ENCODE results near the gene SNX2. TPM values are rescaled to one million over a fixed set of nuclear protein-coding genes. Genes with fewer than 3 reads are reported as not detected.

SNX2 gene
- total RNA-seq, 1 experiment from 2014 or later, result 123 TPM

- Mint-ChIP-seq H3K27ac (ENCODE audit: unreplicated experiment) (peak overlapping the region; percentile 2), H3K9me3 (ENCODE audit: unreplicated experiment) (peaks cover 18% of the 10 kb centered on the region)
Observed at GRCh38 chr5:122773619-122774018, 1.3 kb upstream of the SNX2 start.

GRCh38 chr5:122774519-122774860, 390 bp upstream of the SNX2 start:
- Histone ChIP-seq H3K27me3 (replicated peaks; ENCODE audit: control insufficient read depth, insufficient read depth, low read length) (no peaks in the 10 kb centered on the region), H3K9me3 (no peaks in the 10 kb centered on the region), H3K4me3 (ENCODE audit: low read depth, low read length) (peak overlapping the region; percentile 94), H3K36me3 (ENCODE audit: control insufficient read depth, insufficient read depth, low read length) (no peaks in the 10 kb centered on the region), H3K4me1 (peaks cover 50% of the 10 kb centered on the region)
- intact Hi-C loops (cut with micrococcal nuclease; ENCODE audit: unreplicated experiment), result loop anchor here (1.0 to 2.0 kb wide), 2 partner anchors 8 to 70 kb away; partner anchors contain the start of gene SNX24
- ChIA-PET CTCF (interaction anchor here (0.7 kb wide), 1 partner anchor 9 kb away, joined by 3 read pairs; no protein-coding TSS in a partner anchor), POLR2A (interaction anchor here (0.6 kb wide), 2 partner anchors 9 to 49 kb away, joined by 4 to 9 read pairs; no protein-coding TSS in a partner anchor)
- no peak for TF ChIP-seq CTCF (IDR thresholded peaks at IDR 0.05; ENCODE audit: insufficient read depth in 1 of 2, low read depth in 1 of 2, low read length in 1 of 2, severe bottlenecking in 1 of 2, unreplicated experiment in 1 of 2)
- no TSS peak for BruUV-seq (replicated peaks)
- no peak for DNase-seq
- Mint-ChIP-seq H3K36me3 (ENCODE audit: insufficient read depth, unreplicated experiment) (no peaks in the 10 kb centered on the region), H3K27me3 (ENCODE audit: insufficient read depth, unreplicated experiment) (no peaks in the 10 kb centered on the region), H3K9me3 (ENCODE audit: unreplicated experiment) (peaks cover 15% of the 10 kb centered on the region), H3K27ac (ENCODE audit: unreplicated experiment) (peak overlapping the region; percentile 2), H3K4me3 (ENCODE audit: unreplicated experiment) (peak overlapping the region; percentile 96), H3K4me1 (ENCODE audit: low read depth, unreplicated experiment) (peaks cover 60% of the 10 kb centered on the region)

More at GRCh38 chr5:122773619-122774018, 1.3 kb upstream of the SNX2 start:
- H3K4me3 ChIP-seq (ENCODE audit: low read depth, low read length), result no peak overlapping the region
- H3K36me3 Mint-ChIP-seq (ENCODE audit: insufficient read depth, unreplicated experiment), result no peaks in the 10 kb centered on the region
- H3K4me1 ChIP-seq, result peaks cover 44% of the 10 kb centered on the region
- intact Hi-C loops (cut with micrococcal nuclease; ENCODE audit: unreplicated experiment), result loop anchor here (1.0 to 2.0 kb wide), 2 partner anchors 7 to 71 kb away; partner anchors contain the start of gene SNX24
- no peaks in the 10 kb centered on the region for H3K36me3 ChIP-seq (ENCODE audit: control insufficient read depth, insufficient read depth, low read length)
- CTCF ChIA-PET, result interaction anchor here (0.5 kb wide), 1 partner anchor 22 kb away, joined by 3 read pairs; no protein-coding TSS in a partner anchor
- BruUV-seq (replicated peaks), result no TSS peak
- H3K27me3 ChIP-seq (replicated peaks; ENCODE audit: control insufficient read depth, insufficient read depth, low read length), result no peaks in the 10 kb centered on the region
- POLR2A ChIA-PET, result no interaction called here
- H3K27me3 Mint-ChIP-seq (ENCODE audit: insufficient read depth, unreplicated experiment), result no peaks in the 10 kb centered on the region
- H3K9me3 ChIP-seq, result no peaks in the 10 kb centered on the region
- no peak for TF ChIP-seq CTCF (IDR thresholded peaks at IDR 0.05; ENCODE audit: insufficient read depth in 1 of 2, low read depth in 1 of 2, low read length in 1 of 2, severe bottlenecking in 1 of 2, unreplicated experiment in 1 of 2)
- peak overlapping the region; percentile 96 for H3K4me3 Mint-ChIP-seq (ENCODE audit: unreplicated experiment)
- DNase-seq, result peak in 1 of 2 experiments; percentile 48
- peaks cover 52% of the 10 kb centered on the region for H3K4me1 Mint-ChIP-seq (ENCODE audit: low read depth, unreplicated experiment)

- peaks cover 49% of the 10 kb centered on the region for H3K4me1 Mint-ChIP-seq (ENCODE audit: low read depth, unreplicated experiment)
- Histone ChIP-seq H3K9me3 (no peaks in the 10 kb centered on the region), H3K4me1 (peaks cover 52% of the 10 kb centered on the region), H3K27me3 (replicated peaks; ENCODE audit: control insufficient read depth, insufficient read depth, low read length) (no peaks in the 10 kb centered on the region), H3K4me3 (ENCODE audit: low read depth, low read length) (peak overlapping the region; percentile 94), H3K36me3 (ENCODE audit: control insufficient read depth, insufficient read depth, low read length) (no peaks in the 10 kb centered on the region)
- TF ChIP-seq CTCF (IDR thresholded peaks at IDR 0.05; ENCODE audit: insufficient read depth in 1 of 2, low read depth in 1 of 2, low read length in 1 of 2, severe bottlenecking in 1 of 2, unreplicated experiment in 1 of 2), result no peak
- CTCF ChIA-PET, result interaction anchor here (0.8 kb wide), 1 partner anchor 10 kb away, joined by 5 read pairs; no protein-coding TSS in a partner anchor
- TSS peak; percentile 42 for BruUV-seq (replicated peaks)
- peaks cover 1% of the 10 kb centered on the region for H3K9me3 Mint-ChIP-seq (ENCODE audit: unreplicated experiment)
- H3K36me3 Mint-ChIP-seq (ENCODE audit: insufficient read depth, unreplicated experiment), result no peaks in the 10 kb centered on the region
- peak overlapping the region; percentile 2 for H3K27ac Mint-ChIP-seq (ENCODE audit: unreplicated experiment)
- intact Hi-C loops (cut with micrococcal nuclease; ENCODE audit: unreplicated experiment), result loop anchor here (1.0 to 2.0 kb wide), 2 partner anchors 69 to 75 kb away; partner anchors contain the start of gene SNX24
- DNase-seq, result no peak
- H3K27me3 Mint-ChIP-seq (ENCODE audit: insufficient read depth, unreplicated experiment), result no peaks in the 10 kb centered on the region
- POLR2A ChIA-PET, result interaction anchor here (0.8 to 1.3 kb wide), 2 partner anchors 70 to 736 kb away, joined by 3 to 5 read pairs; partner anchors contain the start of genes CSNK1G3 and SNX24
- peak overlapping the region; percentile 96 for H3K4me3 Mint-ChIP-seq (ENCODE audit: unreplicated experiment)
Observed at GRCh38 chr5:122775550-122776542, 966 bp downstream of the SNX2 start.
